DMS79 (cell line): ENCODE data around the gene THAP7.
"Not testable (repeated sequence)": the region's sequence is repeated elsewhere in the genome, so short reads cannot be mapped to it uniquely, and the experiment has no call there.

ENCODE experiments used
- DNase-seq: peaks from one replicate; lab custom pipeline; 2025; lab: John Stamatoyannopoulos, UW

THAP7 gene

GRCh38 chr22:20978419-20978818, 23.5 kb downstream of the THAP7 start:
- no peak for DNase-seq

- DNase-seq = no peak
These were observed 24.3 kb downstream of the THAP7 start for GRCh38 chr22:20977516-20978170.

- no peak for DNase-seq
These were observed 24.9 kb downstream of the THAP7 start for GRCh38 chr22:20977019-20977418.

GRCh38 chr22:20976291-20976877, 25.5 kb downstream of the THAP7 start:
- DNase-seq = no peak

DNA sequence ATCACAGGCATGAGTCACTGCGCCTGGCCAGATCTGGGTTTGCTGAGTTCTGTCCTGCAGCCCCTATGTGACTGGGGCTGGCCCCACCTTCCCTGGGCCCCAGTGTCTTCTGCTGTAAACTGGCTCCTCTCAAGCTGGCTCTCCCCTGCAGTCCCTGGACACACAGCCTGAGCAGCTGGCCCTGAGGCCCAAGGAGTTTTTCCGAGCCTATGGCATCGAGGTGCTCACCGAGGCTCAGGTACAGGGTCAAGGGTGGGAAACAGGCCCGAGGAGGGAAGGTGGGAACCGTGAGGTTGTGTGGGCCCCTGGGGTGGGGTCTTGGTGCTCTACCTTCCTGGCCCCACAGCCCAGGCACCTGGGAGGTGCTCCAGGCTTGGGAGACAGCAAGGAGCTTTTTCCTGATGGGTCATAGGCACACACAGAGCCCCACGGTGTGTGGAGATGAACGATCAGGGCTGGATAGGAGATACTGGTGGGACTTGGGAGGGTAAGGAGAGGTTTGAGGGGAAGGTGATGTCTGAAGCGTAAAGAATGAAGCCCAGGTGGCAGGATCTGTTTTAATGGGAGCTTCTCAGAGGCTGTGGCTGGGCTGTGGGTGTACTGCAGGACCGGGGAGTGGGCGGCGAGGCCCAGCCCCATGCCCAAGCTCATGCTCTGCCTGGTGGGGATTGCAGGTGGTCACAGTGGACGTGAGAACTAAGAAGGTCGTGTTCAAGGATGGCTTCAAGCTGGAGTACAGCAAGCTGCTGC, 26.2 kb downstream of the THAP7 start:
- no peak for DNase-seq

DNA sequence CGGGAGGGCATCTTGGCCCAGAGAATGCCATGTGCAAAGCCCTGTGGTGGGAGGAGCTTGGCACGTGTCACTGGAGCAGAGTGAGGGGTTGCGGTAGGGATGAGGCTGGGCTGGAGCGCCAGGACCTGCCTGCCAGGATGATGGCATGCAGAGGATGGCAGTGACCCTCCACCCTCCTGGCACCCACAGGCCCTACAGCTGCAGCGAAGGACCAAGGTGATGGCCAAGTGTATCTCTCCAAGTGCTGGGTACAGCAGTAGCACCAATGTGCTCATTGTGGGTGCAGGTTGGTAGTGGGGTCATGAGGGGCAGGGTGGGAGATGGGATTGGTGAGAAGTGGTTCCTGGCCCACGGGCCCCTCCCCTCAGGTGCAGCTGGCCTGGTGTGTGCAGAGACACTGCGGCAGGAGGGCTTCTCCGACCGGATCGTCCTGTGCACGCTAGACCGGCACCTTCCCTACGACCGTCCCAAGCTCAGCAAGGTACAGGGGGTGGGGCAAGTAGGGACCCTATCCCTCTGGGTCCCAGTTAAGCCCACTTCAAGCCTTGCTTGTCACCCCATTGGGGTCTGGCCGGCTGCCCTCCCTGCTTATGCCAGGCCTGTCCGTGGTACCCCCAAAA, 27.5 kb downstream of the THAP7 start:
- no peak for DNase-seq

GRCh38 chr22:20973634-20974286, 28.2 kb downstream of the THAP7 start:
- DNase-seq = no peak

DNA sequence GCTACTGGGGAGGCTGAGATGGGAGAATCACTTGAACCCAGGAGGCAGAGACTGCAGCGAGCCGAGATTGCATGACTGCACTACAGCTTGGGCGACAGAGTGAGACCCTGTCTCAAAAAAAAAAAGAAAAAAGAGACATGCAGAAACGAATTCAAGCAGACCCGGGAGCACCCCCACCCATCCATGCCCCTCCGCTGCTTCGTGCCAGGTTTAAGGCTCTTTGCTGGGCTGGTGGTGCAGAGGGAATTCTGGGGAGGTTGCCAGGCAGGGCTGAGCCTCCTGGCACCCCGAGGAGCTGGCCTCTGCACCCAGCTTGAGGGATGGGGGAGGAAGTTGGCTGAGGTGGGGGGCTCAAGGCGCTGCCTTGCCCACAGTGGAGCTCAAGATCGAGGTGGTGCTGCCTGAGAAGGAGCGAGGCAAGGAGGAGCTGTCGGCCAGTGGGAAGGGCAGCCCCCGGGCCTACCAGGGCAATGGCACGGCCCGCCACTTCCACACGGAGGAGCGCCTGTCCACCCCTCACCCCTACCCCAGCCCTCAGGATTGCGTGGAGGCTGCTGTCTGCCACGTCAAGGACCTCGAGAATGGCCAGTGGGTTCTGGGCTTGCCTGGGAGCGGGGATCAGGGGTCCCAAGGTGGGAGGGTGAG, 28.9 kb downstream of the THAP7 start:
- no peak for DNase-seq

DNA sequence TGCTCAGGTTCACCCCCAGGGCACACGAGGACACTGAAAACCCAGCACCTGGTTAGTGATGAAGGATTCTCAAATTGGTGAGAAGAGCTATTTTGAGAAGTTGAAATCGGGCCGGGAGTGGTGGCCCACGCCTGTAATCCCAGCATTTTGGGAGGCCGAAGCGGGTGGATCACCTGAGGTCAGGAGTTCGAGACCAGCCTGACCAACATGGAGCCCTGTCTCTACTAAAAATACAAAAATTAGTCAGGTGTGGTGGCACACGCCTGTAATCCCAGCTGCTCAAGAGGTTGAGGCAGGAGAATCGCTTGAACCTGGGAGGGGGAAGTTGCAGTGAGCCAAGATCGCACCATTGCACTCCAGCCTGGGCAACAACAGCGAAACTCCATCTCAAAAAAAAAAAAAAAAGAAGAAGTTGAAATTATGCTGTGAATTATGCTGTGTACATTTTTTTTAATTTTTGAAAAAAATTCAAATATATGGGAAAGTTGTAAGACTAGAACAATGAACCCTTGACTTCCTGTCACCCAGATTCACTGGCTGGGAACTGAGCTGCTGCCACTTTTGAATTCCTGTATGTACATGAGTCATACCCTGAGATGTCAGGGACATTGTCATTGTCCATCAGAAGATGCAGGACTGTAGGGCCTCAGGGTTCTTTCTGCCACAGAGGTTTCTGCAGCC, 29.8 kb downstream of the THAP7 start:
- DNase-seq = not testable (repeated sequence)

- DNase-seq = no peak
These were observed 30.8 kb downstream of the THAP7 start for GRCh38 chr22:20970939-20971657.

GRCh38 chr22:20968281-20968977, 33.5 kb downstream of the THAP7 start:
- no peak for DNase-seq

DNA sequence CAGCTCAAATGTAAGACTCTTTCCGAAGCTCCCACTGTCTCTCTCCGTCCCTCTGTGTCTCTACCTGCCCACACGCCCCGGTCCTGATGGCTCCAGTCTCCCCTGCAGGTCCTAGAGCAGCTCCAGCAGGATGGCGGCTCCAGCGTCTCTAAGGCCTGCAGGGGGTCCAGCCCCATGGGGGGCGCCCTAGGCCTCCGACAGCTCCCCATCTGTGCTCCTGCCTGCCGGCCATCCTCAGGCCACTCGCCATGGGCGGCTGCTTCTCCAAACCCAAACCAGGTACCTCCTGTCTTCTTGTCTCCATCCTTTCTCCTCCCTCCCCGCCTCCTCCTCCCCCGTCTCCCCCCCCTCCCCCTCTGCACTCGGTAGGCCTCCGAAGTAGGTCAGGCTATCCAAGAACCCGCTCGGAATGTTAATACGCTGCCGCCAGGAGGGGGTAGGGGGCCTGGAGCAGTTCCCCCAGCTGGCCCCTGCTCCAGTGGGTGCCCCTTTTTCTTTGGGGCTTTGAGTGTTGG, 34.2 kb downstream of the THAP7 start:
- DNase-seq = no peak

GRCh38 chr22:20966883-20967696, 34.8 kb downstream of the THAP7 start, which contains the start of gene AIFM3:
AIFM3 (plus strand) TSS chr22:20967255; CDS start chr22:20967945, 690 bp downstream.
- DNase-seq = no peak

DNA sequence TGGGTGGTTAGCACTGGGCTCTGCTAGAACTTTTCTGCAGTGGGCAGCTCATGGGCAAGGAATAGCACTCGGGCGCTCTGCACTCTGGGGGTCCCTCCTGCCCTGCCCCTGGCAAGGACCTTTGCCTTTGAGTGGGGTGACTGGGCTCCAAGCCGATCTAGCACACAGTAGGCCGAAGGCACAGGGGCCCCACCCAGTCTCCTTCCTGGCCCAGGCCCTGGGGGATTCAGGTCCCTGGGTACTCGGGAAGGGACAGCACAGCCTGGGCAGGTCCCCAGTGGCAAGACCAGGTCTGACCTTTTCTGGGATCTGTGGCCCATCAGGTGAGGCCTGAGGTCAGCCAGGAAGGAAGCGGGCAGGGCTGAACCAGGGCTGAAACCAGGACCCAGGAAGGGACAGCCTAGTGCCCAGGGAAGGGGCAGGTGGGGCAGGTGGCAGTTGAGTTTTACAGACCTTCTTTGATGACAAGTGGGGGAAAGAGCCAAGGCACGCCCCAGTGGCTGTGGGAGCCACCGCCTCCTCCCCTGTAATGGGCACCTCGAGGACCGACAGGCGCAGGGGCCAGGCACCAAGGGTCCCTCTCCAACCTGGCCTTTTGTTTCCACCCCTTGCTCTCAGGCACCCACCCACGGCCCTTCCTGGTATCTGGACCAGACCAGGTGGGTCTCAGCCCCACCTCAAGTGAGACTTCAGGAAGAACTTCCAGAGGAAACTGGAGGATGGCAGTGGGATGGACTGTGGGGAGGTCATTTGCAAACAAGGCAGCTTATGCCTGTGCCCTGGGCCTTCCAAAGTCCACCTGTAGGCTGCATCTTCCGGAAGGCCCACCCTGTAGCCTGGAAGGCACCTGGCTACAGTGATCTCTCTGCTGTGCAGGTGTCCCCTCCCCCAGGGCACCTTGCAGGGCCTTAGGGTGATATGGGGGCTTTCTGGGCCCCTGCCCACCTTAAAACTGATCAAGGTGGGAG, 35.7 kb downstream of the THAP7 start:
- DNase-seq = no peak

GRCh38 chr22:20965104-20965887, 36.6 kb downstream of the THAP7 start:
- no peak for DNase-seq

GRCh38 chr22:20964799-20965103, 37.2 kb downstream of the THAP7 start:
- DNase-seq = no peak
